Measurements from ENCODE around the gene ZDHHC14. TPM values are rescaled to one million over a fixed set of nuclear protein-coding genes. Genes with fewer than 3 reads are reported as not detected.

The ZDHHC14 gene
- total and polyA plus RNA-seq, 2 experiments from 2014 or later, result 3.0 to 7.4 TPM

GRCh38 chr6:157332813-157333212, 48.2 kb upstream of the ZDHHC14 start:
- H3F3A ChIP-seq (replicated peaks; ENCODE audit: low read depth), result no peaks in the 10 kb centered on the region
- H3K4me3 Mint-ChIP-seq, result no peak overlapping the region
- no peaks in the 10 kb centered on the region for H3K4me1 ChIP-seq (ENCODE audit: insufficient read depth)
- no peaks in the 10 kb centered on the region for H3K27me3 Mint-ChIP-seq (ENCODE audit: insufficient read depth, low read depth, poor library complexity)
- no peak for ATAC-seq
- H3K36me3 ChIP-seq (ENCODE audit: insufficient read depth), result no peaks in the 10 kb centered on the region
- H3K79me2 ChIP-seq (replicated peaks; ENCODE audit: insufficient read depth), result no peaks in the 10 kb centered on the region
- TF ChIP-seq, protein P1, sequence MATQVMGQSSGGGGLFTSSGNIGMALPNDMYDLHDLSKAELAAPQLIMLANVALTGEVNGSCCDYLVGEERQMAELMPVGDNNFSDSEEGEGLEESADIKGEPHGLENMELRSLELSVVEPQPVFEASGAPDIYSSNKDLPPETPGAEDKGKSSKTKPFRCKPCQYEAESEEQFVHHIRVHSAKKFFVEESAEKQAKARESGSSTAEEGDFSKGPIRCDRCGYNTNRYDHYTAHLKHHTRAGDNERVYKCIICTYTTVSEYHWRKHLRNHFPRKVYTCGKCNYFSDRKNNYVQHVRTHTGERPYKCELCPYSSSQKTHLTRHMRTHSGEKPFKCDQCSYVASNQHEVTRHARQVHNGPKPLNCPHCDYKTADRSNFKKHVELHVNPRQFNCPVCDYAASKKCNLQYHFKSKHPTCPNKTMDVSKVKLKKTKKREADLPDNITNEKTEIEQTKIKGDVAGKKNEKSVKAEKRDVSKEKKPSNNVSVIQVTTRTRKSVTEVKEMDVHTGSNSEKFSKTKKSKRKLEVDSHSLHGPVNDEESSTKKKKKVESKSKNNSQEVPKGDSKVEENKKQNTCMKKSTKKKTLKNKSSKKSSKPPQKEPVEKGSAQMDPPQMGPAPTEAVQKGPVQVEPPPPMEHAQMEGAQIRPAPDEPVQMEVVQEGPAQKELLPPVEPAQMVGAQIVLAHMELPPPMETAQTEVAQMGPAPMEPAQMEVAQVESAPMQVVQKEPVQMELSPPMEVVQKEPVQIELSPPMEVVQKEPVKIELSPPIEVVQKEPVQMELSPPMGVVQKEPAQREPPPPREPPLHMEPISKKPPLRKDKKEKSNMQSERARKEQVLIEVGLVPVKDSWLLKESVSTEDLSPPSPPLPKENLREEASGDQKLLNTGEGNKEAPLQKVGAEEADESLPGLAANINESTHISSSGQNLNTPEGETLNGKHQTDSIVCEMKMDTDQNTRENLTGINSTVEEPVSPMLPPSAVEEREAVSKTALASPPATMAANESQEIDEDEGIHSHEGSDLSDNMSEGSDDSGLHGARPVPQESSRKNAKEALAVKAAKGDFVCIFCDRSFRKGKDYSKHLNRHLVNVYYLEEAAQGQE (IDR thresholded peaks at IDR 0.05; ENCODE audit: unreplicated experiment), result no peak
- no peak for TF ChIP-seq NANOG (IDR thresholded peaks at IDR 0.05; ENCODE audit: borderline replicate concordance)
- no peak for TF ChIP-seq ZNF462 (CRISPR knock-in tag; IDR thresholded peaks at IDR 0.05)
- TF ChIP-seq STAT1 (IDR thresholded peaks at IDR 0.05; ENCODE audit: unreplicated experiment), result no peak
- TF ChIP-seq JUNB (IDR thresholded peaks at IDR 0.05; ENCODE audit: unreplicated experiment), result no peak
- no peak for TF ChIP-seq POLR2AphosphoS5 (IDR thresholded peaks at IDR 0.05; ENCODE audit: low read depth)
- TF ChIP-seq ZNF114 (CRISPR knock-in tag; IDR thresholded peaks at IDR 0.05), result no peak
- H3K27ac Mint-ChIP-seq, result no peak overlapping the region
- no peaks in the 10 kb centered on the region for H3K27me3 ChIP-seq (ENCODE audit: insufficient read depth)
- H3K36me3 Mint-ChIP-seq (ENCODE audit: low read depth), result no peaks in the 10 kb centered on the region
- H3K4me1 Mint-ChIP-seq, result no peaks in the 10 kb centered on the region
- no peak overlapping the region for H2AFZ ChIP-seq
- no peak for DNase-seq (ENCODE audit: low spot score)
- H3K9me2 ChIP-seq (ENCODE audit: insufficient read depth), result no peaks in the 10 kb centered on the region
- H3K27ac ChIP-seq (ENCODE audit: low read depth), result no peak overlapping the region
- H3K4me3 ChIP-seq, result no peak overlapping the region
- H4K20me1 ChIP-seq (replicated peaks; ENCODE audit: insufficient read depth), result no peaks in the 10 kb centered on the region
- no peak overlapping the region for H3K4me2 ChIP-seq
- H3K9me3 Mint-ChIP-seq, result no peaks in the 10 kb centered on the region
